Measurements from ENCODE around the gene ZNF227. TPM values are rescaled to one million over a fixed set of nuclear protein-coding genes. Genes with fewer than 3 reads are reported as not detected.
A peak's percentile ranks its signal among the peaks of the same experiment; 100 is the strongest.

Gene ZNF227
- total and polyA plus RNA-seq, 9 of the 15 experiments (the other 6 are each of a cell fraction or from before 2014, with no cell fraction given), result 3.0 to 15.1 (median 10.0) TPM

DNA sequence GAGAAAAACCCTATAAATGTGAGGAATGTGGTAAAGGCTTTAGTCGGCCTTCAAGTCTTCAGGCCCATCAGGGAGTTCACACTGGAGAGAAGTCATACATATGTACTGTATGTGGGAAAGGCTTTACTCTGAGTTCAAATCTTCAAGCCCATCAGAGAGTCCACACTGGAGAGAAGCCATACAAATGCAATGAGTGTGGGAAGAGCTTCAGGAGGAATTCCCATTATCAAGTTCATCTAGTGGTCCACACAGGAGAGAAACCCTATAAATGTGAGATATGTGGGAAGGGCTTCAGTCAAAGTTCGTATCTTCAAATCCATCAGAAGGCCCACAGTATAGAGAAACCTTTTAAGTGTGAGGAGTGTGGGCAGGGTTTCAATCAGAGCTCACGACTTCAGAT, 35.7 kb upstream of the ZNF227 start:
- TF ChIP-seq KLF16 (IDR thresholded peaks at IDR 0.05) (no peak), TRIM28 (IDR thresholded peaks at IDR 0.05) (peak; percentile 31; the same call in 1 of the 2 replicates), FOXA1 (IDR thresholded peaks at IDR 0.05; ENCODE audit: borderline replicate concordance) (no peak), CBX3 (IDR thresholded peaks at IDR 0.05; ENCODE audit: borderline replicate concordance in 1 of 2, low read length in 2 of 2) (0 out of 3 replicates have a peak, but pooled peaks of 1 of the 2 experiments have one; percentile 12), ZNF75A (CRISPR knock-in tag; IDR thresholded peaks at IDR 0.05) (peak; percentile 97)
- in situ Hi-C loops (cut with MboI), result no loop called here
- FAIRE-seq (no peak), DNase-seq (ENCODE audit: extremely low read depth in 1 of 4, low spot score in 3 of 4) (no peak), ATAC-seq (no peak)
- BruUV-seq (replicated peaks), result no TSS peak
- H3K9me3 ChIP-seq (replicated peaks; ENCODE audit: control insufficient read depth, insufficient read depth, low read depth, low read length), result peaks cover 18% of the 10 kb centered on the region
- WGBS (ENCODE audit: insufficient coverage, low coverage, missing lambda C conversion rate), result 26% methylated on average over 3 of the region's 3 CpGs
- ChIA-PET POLR2A (interaction anchor here (1.7 kb wide), 1 partner anchor 12 kb away, joined by 7 read pairs; the partner anchor contains the start of gene ZNF226), CTCF (ENCODE audit: low intra/inter-chr PET ratio) (no interaction called here)
- no peak overlapping the region for H3K9ac ChIP-seq (ENCODE audit: insufficient read depth in 1 of 2, low read depth in 2 of 2, low read length in 2 of 2)
- H2AFZ ChIP-seq (ENCODE audit: low read depth, low read length), result no peak overlapping the region
- no peaks in the 10 kb centered on the region for H3K4me1 ChIP-seq (replicated peaks in 1 of 2; ENCODE audit: control insufficient read depth in 2 of 2, insufficient read depth in 2 of 2, low read length in 2 of 2)
- H3K9me1 ChIP-seq (ENCODE audit: control insufficient read depth, insufficient read depth, low read length), result no peaks in the 10 kb centered on the region
- H3K27ac ChIP-seq (ENCODE audit: extremely low read depth, low read depth, low read length), result no peak overlapping the region
- no peaks in the 10 kb centered on the region for H3K79me2 ChIP-seq (ENCODE audit: control insufficient read depth, insufficient read depth, low read length)
- intact Hi-C loops (cut with micrococcal nuclease), result no loop called here
- H3K27me3 ChIP-seq (ENCODE audit: control insufficient read depth in 2 of 2, insufficient read depth in 2 of 2, low read length in 2 of 2), result no peaks in the 10 kb centered on the region
- no peak overlapping the region for H3K4me2 ChIP-seq (ENCODE audit: insufficient read depth, low read length)
- H3K36me3 ChIP-seq (ENCODE audit: control insufficient read depth, insufficient read depth, low read length), result peaks cover 40% of the 10 kb centered on the region; the same call in 2 of the 3 replicates
- H3K4me3 ChIP-seq, result no peak overlapping the region
- H4K20me1 ChIP-seq (replicated peaks; ENCODE audit: control insufficient read depth, insufficient read depth, low read length), result no peaks in the 10 kb centered on the region

DNA sequence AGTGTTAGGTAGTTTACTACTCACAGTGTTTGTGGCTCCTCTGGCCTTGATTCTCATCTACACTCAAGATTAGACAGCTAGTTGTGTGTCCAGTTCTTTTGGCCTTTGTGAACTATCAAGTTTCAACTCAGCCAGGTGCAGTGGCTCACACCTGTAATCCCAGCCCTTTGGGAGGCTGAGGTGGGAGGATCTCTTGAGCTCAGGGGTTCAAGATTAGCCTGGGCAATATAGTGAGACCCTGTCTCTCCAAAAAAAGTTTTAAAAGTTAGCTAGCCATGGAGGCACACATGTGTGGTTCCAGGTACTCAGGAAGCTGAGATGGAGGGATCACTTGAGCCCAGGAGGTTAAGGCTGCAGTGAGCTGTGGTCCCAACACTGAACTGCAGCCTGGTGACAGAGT, 31.4 kb upstream of the ZNF227 start:
- intact Hi-C loops (cut with micrococcal nuclease) (no loop called here), in situ Hi-C loops (cut with MboI) (no loop called here)
- CTCF ChIA-PET (ENCODE audit: low intra/inter-chr PET ratio), result no interaction called here
- no peaks in the 10 kb centered on the region for H4K20me1 ChIP-seq (replicated peaks; ENCODE audit: control insufficient read depth, insufficient read depth, low read length)
- no peak for ATAC-seq
- no peak for DNase-seq (ENCODE audit: extremely low read depth in 1 of 4, low spot score in 3 of 4)
- H3K9me1 ChIP-seq (ENCODE audit: control insufficient read depth, insufficient read depth, low read length), result no peaks in the 10 kb centered on the region
- POLR2A ChIA-PET, result no interaction called here
- no peaks in the 10 kb centered on the region for H3K27me3 ChIP-seq (ENCODE audit: control insufficient read depth in 2 of 2, insufficient read depth in 2 of 2, low read length in 2 of 2)
- no peak overlapping the region for H3K9ac ChIP-seq (ENCODE audit: insufficient read depth in 1 of 2, low read depth in 2 of 2, low read length in 2 of 2)
- peaks cover 5% of the 10 kb centered on the region; the same call in 2 of the 3 replicates for H3K36me3 ChIP-seq (ENCODE audit: control insufficient read depth, insufficient read depth, low read length)
- no peaks in the 10 kb centered on the region for H3K79me2 ChIP-seq (ENCODE audit: control insufficient read depth, insufficient read depth, low read length)
- peaks cover 9% of the 10 kb centered on the region for H3K9me3 ChIP-seq (replicated peaks; ENCODE audit: control insufficient read depth, insufficient read depth, low read depth, low read length)
- no peaks in the 10 kb centered on the region for H3K4me1 ChIP-seq (replicated peaks in 1 of 2; ENCODE audit: control insufficient read depth in 2 of 2, insufficient read depth in 2 of 2, low read length in 2 of 2)
- no peak overlapping the region for H3K4me3 ChIP-seq
- H2AFZ ChIP-seq (ENCODE audit: low read depth, low read length), result no peak overlapping the region
- no peak overlapping the region for H3K27ac ChIP-seq (ENCODE audit: extremely low read depth, low read depth, low read length)
- BruUV-seq (replicated peaks), result no TSS peak
- no peak overlapping the region for H3K4me2 ChIP-seq (ENCODE audit: insufficient read depth, low read length)
- no peak for FAIRE-seq
- TF ChIP-seq, protein P1, sequence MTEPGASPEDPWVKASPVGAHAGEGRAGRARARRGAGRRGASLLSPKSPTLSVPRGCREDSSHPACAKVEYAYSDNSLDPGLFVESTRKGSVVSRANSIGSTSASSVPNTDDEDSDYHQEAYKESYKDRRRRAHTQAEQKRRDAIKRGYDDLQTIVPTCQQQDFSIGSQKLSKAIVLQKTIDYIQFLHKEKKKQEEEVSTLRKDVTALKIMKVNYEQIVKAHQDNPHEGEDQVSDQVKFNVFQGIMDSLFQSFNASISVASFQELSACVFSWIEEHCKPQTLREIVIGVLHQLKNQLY (CRISPR knock-in tag; conservative IDR thresholded peaks at IDR 0.05), result no peak
- TF ChIP-seq, protein P2, sequence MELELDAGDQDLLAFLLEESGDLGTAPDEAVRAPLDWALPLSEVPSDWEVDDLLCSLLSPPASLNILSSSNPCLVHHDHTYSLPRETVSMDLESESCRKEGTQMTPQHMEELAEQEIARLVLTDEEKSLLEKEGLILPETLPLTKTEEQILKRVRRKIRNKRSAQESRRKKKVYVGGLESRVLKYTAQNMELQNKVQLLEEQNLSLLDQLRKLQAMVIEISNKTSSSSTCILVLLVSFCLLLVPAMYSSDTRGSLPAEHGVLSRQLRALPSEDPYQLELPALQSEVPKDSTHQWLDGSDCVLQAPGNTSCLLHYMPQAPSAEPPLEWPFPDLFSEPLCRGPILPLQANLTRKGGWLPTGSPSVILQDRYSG (tag; conservative IDR thresholded peaks at IDR 0.05; ENCODE audit: low read depth), result no peak
- TF ChIP-seq YY1 (IDR thresholded peaks at IDR 0.05; ENCODE audit: borderline replicate concordance in 1 of 3, control insufficient read depth in 1 of 3, extremely low read depth in 1 of 3, insufficient read depth in 3 of 3, insufficient read length in 1 of 3, insufficient replicate concordance in 2 of 3, low read depth in 1 of 3, low read length in 2 of 3) (no peak), NCOA1 (IDR thresholded peaks at IDR 0.05; ENCODE audit: low read depth) (no peak), NCOR1 (IDR thresholded peaks at IDR 0.05) (no peak)
- TF ChIP-seq, protein P3, sequence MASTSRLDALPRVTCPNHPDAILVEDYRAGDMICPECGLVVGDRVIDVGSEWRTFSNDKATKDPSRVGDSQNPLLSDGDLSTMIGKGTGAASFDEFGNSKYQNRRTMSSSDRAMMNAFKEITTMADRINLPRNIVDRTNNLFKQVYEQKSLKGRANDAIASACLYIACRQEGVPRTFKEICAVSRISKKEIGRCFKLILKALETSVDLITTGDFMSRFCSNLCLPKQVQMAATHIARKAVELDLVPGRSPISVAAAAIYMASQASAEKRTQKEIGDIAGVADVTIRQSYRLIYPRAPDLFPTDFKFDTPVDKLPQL (IDR thresholded peaks at IDR 0.05; ENCODE audit: extremely low read depth, insufficient read length), result no peak
- TF ChIP-seq, protein P4, sequence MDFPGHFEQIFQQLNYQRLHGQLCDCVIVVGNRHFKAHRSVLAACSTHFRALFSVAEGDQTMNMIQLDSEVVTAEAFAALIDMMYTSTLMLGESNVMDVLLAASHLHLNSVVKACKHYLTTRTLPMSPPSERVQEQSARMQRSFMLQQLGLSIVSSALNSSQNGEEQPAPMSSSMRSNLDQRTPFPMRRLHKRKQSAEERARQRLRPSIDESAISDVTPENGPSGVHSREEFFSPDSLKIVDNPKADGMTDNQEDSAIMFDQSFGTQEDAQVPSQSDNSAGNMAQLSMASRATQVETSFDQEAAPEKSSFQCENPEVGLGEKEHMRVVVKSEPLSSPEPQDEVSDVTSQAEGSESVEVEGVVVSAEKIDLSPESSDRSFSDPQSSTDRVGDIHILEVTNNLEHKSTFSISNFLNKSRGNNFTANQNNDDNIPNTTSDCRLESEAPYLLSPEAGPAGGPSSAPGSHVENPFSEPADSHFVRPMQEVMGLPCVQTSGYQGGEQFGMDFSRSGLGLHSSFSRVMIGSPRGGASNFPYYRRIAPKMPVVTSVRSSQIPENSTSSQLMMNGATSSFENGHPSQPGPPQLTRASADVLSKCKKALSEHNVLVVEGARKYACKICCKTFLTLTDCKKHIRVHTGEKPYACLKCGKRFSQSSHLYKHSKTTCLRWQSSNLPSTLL (IDR thresholded peaks at IDR 0.05), result no peak
